SK-N-SH (cell line): ENCODE data around the gene PPT2. TPM values are rescaled to one million over a fixed set of nuclear protein-coding genes. Genes with fewer than 3 reads are reported as not detected.

Experiments used
- CTCF ChIA-PET: fragments of 300-600, 350-600 bp; formaldehyde crosslinking; extraction: SDS; loops from one replicate; lab custom pipeline; 2021; lab: Yijun Ruan, JAX
- POLR2A ChIA-PET: fragments of 350-600 bp; sonication (Branson Sonifier 250); formaldehyde crosslinking; extraction: SDS; loops from one replicate; lab custom pipeline; 2020; ENCODE audit warnings: antibody characterized with exemption, inconsistent platforms; lab: Yijun Ruan, JAX
- DNase-seq: peaks from one replicate; pipeline ENCODE4 v3.0.0; 2012
- H2AFZ ChIP-seq: fragments of 200-600 bp; sonication (generic); 2 replicates; pipeline ENCODE4 v1.8.1; 2016; ENCODE audit warnings: antibody characterized with exemption, mild to moderate bottlenecking, low read depth
- H3F3A ChIP-seq: fragments of 200-600 bp; sonication (generic); replicated peaks from 2 replicates; pipeline ENCODE3; 2016; ENCODE audit warnings: antibody characterized with exemption, mild to moderate bottlenecking; ENCODE audit not compliant: insufficient read depth
- H3K27ac ChIP-seq, 2 experiments: fragments of 200-500 bp in 1 of 2; fragments of 200-600 bp in 1 of 2; sonication (Bioruptor generic) in 1 of 2; sonication (generic), shearing (Covaris generic) in 1 of 2; 2 replicates each; pipeline versions ENCODE4 v1.5.1 to v1.6.1; 2014 to 2016; ENCODE audit warnings: low read depth in 2 of 2, inconsistent platforms in 1 of 2, low read length in 1 of 2, mild to moderate bottlenecking in 1 of 2, mixed read lengths in 1 of 2
- H3K27me3 ChIP-seq: fragments of 200-600 bp; sonication (generic), shearing (Covaris generic); 2 replicates; pipeline ENCODE4 v1.6.1; 2016; ENCODE audit warnings: mixed run types; ENCODE audit not compliant: insufficient read depth
- H3K36me3 ChIP-seq, 2 experiments: fragments of 200-500 bp in 1 of 2; fragments of 200-600 bp in 1 of 2; sonication (Bioruptor generic) in 1 of 2; sonication (generic) in 1 of 2; replicated peaks in 1 of 2; 2 replicates each; pipeline versions ENCODE3 to v1.5.1; 2014 to 2016; ENCODE audit warnings: low read length in 1 of 2, mild to moderate bottlenecking in 1 of 2; ENCODE audit not compliant: insufficient read depth in 2 of 2, control insufficient read depth in 1 of 2
- H3K4me1 ChIP-seq, 2 experiments: fragments of 200-500 bp in 1 of 2; fragments of 200-600 bp in 1 of 2; sonication (Bioruptor generic) in 1 of 2; sonication (generic), shearing (Covaris generic) in 1 of 2; 2 replicates each; pipeline versions ENCODE4 v1.5.1 to v1.6.1; 2014 to 2016; ENCODE audit warnings: low read depth in 1 of 2, low read length in 1 of 2, mixed run types in 1 of 2; ENCODE audit not compliant: insufficient read depth in 2 of 2, control insufficient read depth in 1 of 2
- H3K4me2 ChIP-seq: fragments of 200-600 bp; sonication (generic), shearing (Covaris generic); 2 replicates; pipeline ENCODE4 v1.6.1; 2017; ENCODE audit warnings: mixed run types
- H3K4me3 ChIP-seq, 2 experiments: fragments of 200-500 bp in 1 of 2; fragments of 200-600 bp in 1 of 2; sonication (Bioruptor generic) in 1 of 2; sonication (generic), shearing (Covaris generic) in 1 of 2; 2 replicates each; pipeline versions ENCODE4 v1.5.1 to v1.8.1; 2014 to 2016; ENCODE audit warnings: low read depth in 2 of 2, inconsistent platforms in 1 of 2, low read length in 1 of 2, mild to moderate bottlenecking in 1 of 2, mixed read lengths in 1 of 2, moderate library complexity in 1 of 2
- H3K79me2 ChIP-seq: fragments of 200-600 bp; sonication (generic); 2 replicates; pipeline ENCODE4 v1.8.1; 2017; ENCODE audit warnings: mild to moderate bottlenecking; ENCODE audit not compliant: insufficient read depth
- H3K9ac ChIP-seq: fragments of 200-600 bp; sonication (generic); 2 replicates; pipeline ENCODE4 v1.6.1; 2017; ENCODE audit warnings: mixed run types
- H3K9me2 ChIP-seq: fragments of 200-600 bp; sonication (generic); 2 replicates; pipeline ENCODE4 v1.6.1; 2017; ENCODE audit warnings: mixed run types
- H3K9me3 ChIP-seq: fragments of 200-600 bp; sonication (generic); 2 replicates; pipeline ENCODE4 v1.6.1; 2017; ENCODE audit warnings: mixed run types, mild to moderate bottlenecking, moderate library complexity
- H4K20me1 ChIP-seq: fragments of 200-600 bp; sonication (generic); 2 replicates; pipeline ENCODE4 v1.6.1; 2017; ENCODE audit warnings: mild to moderate bottlenecking, mixed run types; ENCODE audit not compliant: insufficient read depth
- ELF1 ChIP-seq: IDR thresholded peaks from 2 replicates; pipeline ENCODE4 v1.4.0; 2012
- EP300 ChIP-seq, 2 experiments: IDR thresholded peaks; 2 replicates each; pipeline versions ENCODE4 v1.4.0 to v1.6.1; 2012; ENCODE audit warnings: borderline replicate concordance in 1 of 2, low read depth in 1 of 2, low read length in 1 of 2
- EZH2phosphoT487 ChIP-seq: fragments of 200-600 bp; sonication (generic); IDR thresholded peaks from 2 replicates; pipeline ENCODE4 v1.6.1; 2017; ENCODE audit warnings: low read depth, mixed run types, mild to moderate bottlenecking, antibody characterized with exemption, moderate library complexity, borderline replicate concordance
- FOXJ3 ChIP-seq: sonication (generic); formaldehyde crosslinking; IDR thresholded peaks from 2 replicates; pipeline ENCODE4 v1.5.1; 2020; ENCODE audit warnings: mild to moderate bottlenecking, missing genetic modification reagents
- FOXM1 ChIP-seq: IDR thresholded peaks from 2 replicates; pipeline ENCODE4 v1.4.0; 2012; ENCODE audit warnings: low read depth, mild to moderate bottlenecking
- GABPA ChIP-seq: IDR thresholded peaks from 2 replicates; pipeline ENCODE4 v1.4.0; 2012; ENCODE audit warnings: low read depth, mild to moderate bottlenecking
- IRF3 ChIP-seq: fragments of 150-350 bp; IDR thresholded peaks from 2 replicates; pipeline ENCODE4 v1.6.1; 2016; ENCODE audit warnings: mild to moderate bottlenecking, low read depth, low read length
- MEF2A ChIP-seq: IDR thresholded peaks from 2 replicates; pipeline ENCODE4 v1.4.0; 2012; ENCODE audit warnings: low read depth, borderline replicate concordance
- RAD21 ChIP-seq: IDR thresholded peaks from 2 replicates; pipeline ENCODE4 v1.6.1; 2012; ENCODE audit warnings: mild to moderate bottlenecking, low read length
- REST ChIP-seq: IDR thresholded peaks from 2 replicates; pipeline ENCODE4 v1.6.1; 2012; ENCODE audit warnings: mild to moderate bottlenecking, low read depth, low read length, moderate library complexity
- SIN3A ChIP-seq: IDR thresholded peaks from 2 replicates; pipeline ENCODE4 v1.6.1; 2012; ENCODE audit warnings: low read depth, mild to moderate bottlenecking, low read length, moderate library complexity, borderline replicate concordance
- SMC3 ChIP-seq: IDR thresholded peaks from 2 replicates; pipeline ENCODE4 v1.6.1; 2012; ENCODE audit warnings: low read depth, low read length, improper control_type of control experiment
- USF2 ChIP-seq: fragments of 150-350 bp; IDR thresholded peaks from 2 replicates; pipeline ENCODE4 v1.6.1; 2017; ENCODE audit warnings: antibody characterized with exemption, low read length, low read depth, borderline replicate concordance
- WGBS: methylation state at CpG from one replicate; pipeline ENCODE4 v1.1.6; 2017; ENCODE audit warnings: low lambda C conversion rate; 5-methylcytosine and 5-hydroxymethylcytosine counted together
- polyA plus RNA-seq, 3 experiments: library from polyadenylated mRNA; depleted of rRNA; stranded (reverse); fragments of >200 nt; gene quantifications; 2 replicates each; pipeline ENCODE4 v1.2.3, GENCODE V29; 2012

The PPT2 gene
- polyA plus RNA-seq, 1 of the 3 experiments (the other 2 are of a cell fraction): 32.7 TPM

- Histone ChIP-seq H3K4me1 (peaks cover 18 to 22% of the 10 kb centered on the region in 2 experiments; a peak in 3 of 4 replicates), H3K9ac (peak overlapping the region; percentile 91), H3F3A (peaks cover 5% of the 10 kb centered on the region), H3K36me3 (peaks cover 13 to 16% of the 10 kb centered on the region in 2 experiments), H3K27ac (no peak overlapping the region), H4K20me1 (no peaks in the 10 kb centered on the region), H3K79me2 (peaks cover 49% of the 10 kb centered on the region), H3K4me2 (peak overlapping the region; percentile 77), H3K27me3 (no peaks in the 10 kb centered on the region), H2AFZ (no peak overlapping the region), H3K4me3 (peak overlapping the region; percentile 75 to 92), H3K9me3 (no peaks in the 10 kb centered on the region), H3K9me2 (no peaks in the 10 kb centered on the region)
- TF ChIP-seq REST (no peak), EZH2phosphoT487 (no peak), ELF1 (no peak), GABPA (no peak), SIN3A (no peak), MEF2A (no peak), EP300 (IDR thresholded peaks at IDR 0.05; ENCODE audit: borderline replicate concordance in 1 of 2, low read depth in 1 of 2, low read length in 1 of 2) (no peak), FOXM1 (no peak), SMC3 (no peak), FOXJ3 (CRISPR knock-in tag) (no peak), USF2 (no peak), RAD21 (no peak), IRF3 (no peak)
- no peak for DNase-seq
- ChIA-PET POLR2A (interaction anchor here (0.7 to 1.7 kb wide), 2 partner anchors 10 to 50 kb away, joined by 3 to 7 read pairs; no protein-coding TSS in a partner anchor), CTCF (interaction anchor here (0.8 to 6.2 kb wide), 4 partner anchors 9 to 827 kb away, joined by 3 to 43 read pairs (median 10); no protein-coding TSS in a partner anchor)
- 61% methylated on average over 8 of the region's 8 CpGs for WGBS
Observed at GRCh38 chr6:32126880-32127279, 27.1 kb upstream of the PPT2 start.
